HepG2 (cell line): Measurements from ENCODE around the gene ZNF714. TPM values are rescaled to one million over a fixed set of nuclear protein-coding genes. Genes with fewer than 3 reads are reported as not detected.

Source experiments
- ARID2 ChIP-seq: sonication (generic); formaldehyde crosslinking; IDR thresholded peaks from 2 replicates; pipeline ENCODE4 v1.8.1; 2022; ENCODE audit warnings: mild to moderate bottlenecking, missing genetic modification reagents, borderline replicate concordance
- ARID5B ChIP-seq: IDR thresholded peaks from 2 replicates; pipeline ENCODE4 v1.4.0; 2020; ENCODE audit warnings: mild to moderate bottlenecking, missing genetic modification reagents
- ARNT ChIP-seq: fragments of 450-650 bp; IDR thresholded peaks from 2 replicates; pipeline ENCODE4 v1.6.1; 2017
- ATF7 ChIP-seq, 2 experiments: fragments of 450-650 bp in 1 of 2; sonication (generic) in 1 of 2; formaldehyde crosslinking in 1 of 2; IDR thresholded peaks; 2 replicates each; pipeline versions ENCODE4 v1.4.0 to v1.6.1; 2016 to 2020; ENCODE audit warnings: antibody characterized with exemption in 1 of 2, mild to moderate bottlenecking in 1 of 2, missing genetic modification reagents in 1 of 2
- BRCA1 ChIP-seq: sonication (generic); formaldehyde crosslinking; IDR thresholded peaks from 2 replicates; pipeline ENCODE4 v1.4.0; 2020; ENCODE audit warnings: missing genetic modification reagents
- GATAD2A ChIP-seq: IDR thresholded peaks from 2 replicates; pipeline ENCODE4 v1.6.1; 2016
- KDM5B ChIP-seq: sonication (generic); formaldehyde crosslinking; IDR thresholded peaks from 2 replicates; pipeline ENCODE4 v1.4.0; 2020; ENCODE audit warnings: missing genetic modification reagents, mild to moderate bottlenecking, borderline replicate concordance
- MAF1 ChIP-seq: sonication (generic); formaldehyde crosslinking; IDR thresholded peaks from 2 replicates; pipeline ENCODE4 v1.5.0; 2020; ENCODE audit warnings: missing genetic modification reagents, borderline replicate concordance
- MAZ ChIP-seq, 2 experiments: sonication (generic) in 1 of 2; formaldehyde crosslinking in 1 of 2; IDR thresholded peaks; 2 replicates each; pipeline versions ENCODE4 v1.5.0 to v1.6.1; 2012 to 2020; ENCODE audit warnings: low read depth in 2 of 2, mild to moderate bottlenecking in 2 of 2, borderline replicate concordance in 1 of 2, improper control_type of control experiment in 1 of 2, low read length in 1 of 2, missing genetic modification reagents in 1 of 2, moderate library complexity in 1 of 2
- PPARG ChIP-seq: conservative IDR thresholded peaks from 2 replicates; pipeline ENCODE4 v1.6.1; 2016; ENCODE audit warnings: missing biosample characterization, missing genetic modification reagents
- RORA ChIP-seq: sonication (generic); formaldehyde crosslinking; IDR thresholded peaks from 2 replicates; pipeline ENCODE4 v1.5.0; 2020; ENCODE audit warnings: mild to moderate bottlenecking, missing genetic modification reagents, moderate library complexity
- TCF7L2 ChIP-seq: IDR thresholded peaks from 2 replicates; pipeline ENCODE4 v1.6.1; 2011; ENCODE audit warnings: mild to moderate bottlenecking, low read depth, low read length, moderate library complexity
- TEAD2 ChIP-seq: sonication (generic); formaldehyde crosslinking; IDR thresholded peaks from 2 replicates; pipeline ENCODE4 v1.9.0; 2021; ENCODE audit warnings: missing genetic modification reagents
- YEATS4 ChIP-seq: sonication (generic); formaldehyde crosslinking; IDR thresholded peaks from 2 replicates; pipeline ENCODE4 v1.4.0; 2020; ENCODE audit warnings: missing genetic modification reagents, borderline replicate concordance
- ZNF382 ChIP-seq: sonication (generic); formaldehyde crosslinking; IDR thresholded peaks from 2 replicates; pipeline ENCODE4 v1.5.0; 2020; ENCODE audit warnings: missing genetic modification reagents, mild to moderate bottlenecking, borderline replicate concordance
- ZNF550 ChIP-seq: sonication (generic); formaldehyde crosslinking; IDR thresholded peaks from 2 replicates; pipeline ENCODE4 v1.4.0; 2020; ENCODE audit warnings: mild to moderate bottlenecking, missing genetic modification reagents, borderline replicate concordance
- ZNF792 ChIP-seq: IDR thresholded peaks from 2 replicates; pipeline ENCODE4 v1.6.1; 2016
- polyA plus RNA-seq, 8 experiments: library from polyadenylated mRNA; depleted of rRNA in 3 of 8; stranded (reverse) in 7 of 8; unstranded in 1 of 8; fragments of >200 nt; fragmentation: Illumina TruSeq in 4 of 8; extraction: Trizol in 4 of 8; gene quantifications; 2 replicates each; pipeline versions ENCODE4 v1.2.1 to v1.2.3, GENCODE V29; 2011 to 2016; ENCODE audit warnings: low read depth in 4 of 8, missing spikeins in 1 of 8, mixed read lengths in 1 of 8; ENCODE audit not compliant: insufficient read depth in 1 of 8
- total RNA-seq, 5 experiments: library from RNA; depleted of rRNA; stranded (reverse); fragments of >200 nt; fragmentation: Illumina TruSeq; extraction: Trizol; gene quantifications; 2 replicates each; pipeline ENCODE4 v1.2.3, GENCODE V29; 2016; ENCODE audit warnings: low read depth in 1 of 5
- TF ChIP-seq, protein P1 (sequence below): sonication (generic); formaldehyde crosslinking; IDR thresholded peaks from 2 replicates; pipeline ENCODE4 v1.5.1; 2020; ENCODE audit warnings: missing genetic modification reagents, mild to moderate bottlenecking, borderline replicate concordance
- TF ChIP-seq, protein P2 (sequence below): sonication (generic); formaldehyde crosslinking; IDR thresholded peaks from 2 replicates; pipeline ENCODE4 v1.5.1; 2020; ENCODE audit warnings: missing genetic modification reagents, mild to moderate bottlenecking, borderline replicate concordance
- TF ChIP-seq, protein P3 (sequence below): IDR thresholded peaks from 2 replicates; pipeline ENCODE4 v1.6.1; 2018; ENCODE audit warnings: missing genetic modification reagents, mild to moderate bottlenecking, missing compliant biosample characterization
- TF ChIP-seq, protein P4 (sequence below): IDR thresholded peaks from 2 replicates; pipeline ENCODE4 v1.6.1; 2016; ENCODE audit warnings: mild to moderate bottlenecking

The ZNF714 gene
- total and polyA plus RNA-seq, 2 of the 13 experiments (the other 11 are each of a cell fraction or from before 2014, with no cell fraction given) = 6.7 to 27.8 TPM

DNA sequence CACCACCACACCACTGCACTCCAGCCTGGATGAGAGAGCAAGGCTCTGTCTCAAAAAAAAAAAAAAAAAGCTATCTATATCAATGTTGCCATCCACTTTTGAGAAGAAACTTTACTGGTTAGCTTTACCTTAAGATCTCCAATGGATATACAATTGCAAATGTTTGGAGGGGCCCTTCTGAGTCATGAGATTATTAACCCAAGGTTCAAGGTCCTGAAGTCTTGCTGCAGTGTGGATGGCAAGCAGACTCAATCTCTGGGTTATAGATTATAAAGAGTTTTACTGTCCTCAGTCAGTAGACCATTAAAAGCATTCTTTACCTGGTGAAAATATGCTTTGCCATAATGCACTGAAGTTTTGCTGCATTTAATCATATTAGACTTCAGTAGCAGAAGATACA lies 56.1 kb downstream of the ZNF714 start (continued):
- TF ChIP-seq, protein P1, sequence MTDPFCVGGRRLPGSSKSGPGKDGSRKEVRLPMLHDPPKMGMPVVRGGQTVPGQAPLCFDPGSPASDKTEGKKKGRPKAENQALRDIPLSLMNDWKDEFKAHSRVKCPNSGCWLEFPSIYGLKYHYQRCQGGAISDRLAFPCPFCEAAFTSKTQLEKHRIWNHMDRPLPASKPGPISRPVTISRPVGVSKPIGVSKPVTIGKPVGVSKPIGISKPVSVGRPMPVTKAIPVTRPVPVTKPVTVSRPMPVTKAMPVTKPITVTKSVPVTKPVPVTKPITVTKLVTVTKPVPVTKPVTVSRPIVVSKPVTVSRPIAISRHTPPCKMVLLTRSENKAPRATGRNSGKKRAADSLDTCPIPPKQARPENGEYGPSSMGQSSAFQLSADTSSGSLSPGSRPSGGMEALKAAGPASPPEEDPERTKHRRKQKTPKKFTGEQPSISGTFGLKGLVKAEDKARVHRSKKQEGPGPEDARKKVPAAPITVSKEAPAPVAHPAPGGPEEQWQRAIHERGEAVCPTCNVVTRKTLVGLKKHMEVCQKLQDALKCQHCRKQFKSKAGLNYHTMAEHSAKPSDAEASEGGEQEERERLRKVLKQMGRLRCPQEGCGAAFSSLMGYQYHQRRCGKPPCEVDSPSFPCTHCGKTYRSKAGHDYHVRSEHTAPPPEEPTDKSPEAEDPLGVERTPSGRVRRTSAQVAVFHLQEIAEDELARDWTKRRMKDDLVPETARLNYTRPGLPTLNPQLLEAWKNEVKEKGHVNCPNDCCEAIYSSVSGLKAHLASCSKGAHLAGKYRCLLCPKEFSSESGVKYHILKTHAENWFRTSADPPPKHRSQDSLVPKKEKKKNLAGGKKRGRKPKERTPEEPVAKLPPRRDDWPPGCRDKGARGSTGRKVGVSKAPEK (CRISPR knock-in tag) = no peak
- TF ChIP-seq ZNF382 = no peak
- no peak for TF ChIP-seq BRCA1 (CRISPR knock-in tag)
- TF ChIP-seq TEAD2 = no peak
- TF ChIP-seq GATAD2A (CRISPR knock-in tag) = peak; percentile 59; the same call in 1 of the 2 replicates
- TF ChIP-seq ARNT = no peak
- TF ChIP-seq ZNF550 (CRISPR knock-in tag) = no peak
- TF ChIP-seq ARID2 (CRISPR knock-in tag) = no peak
- TF ChIP-seq, protein P2, sequence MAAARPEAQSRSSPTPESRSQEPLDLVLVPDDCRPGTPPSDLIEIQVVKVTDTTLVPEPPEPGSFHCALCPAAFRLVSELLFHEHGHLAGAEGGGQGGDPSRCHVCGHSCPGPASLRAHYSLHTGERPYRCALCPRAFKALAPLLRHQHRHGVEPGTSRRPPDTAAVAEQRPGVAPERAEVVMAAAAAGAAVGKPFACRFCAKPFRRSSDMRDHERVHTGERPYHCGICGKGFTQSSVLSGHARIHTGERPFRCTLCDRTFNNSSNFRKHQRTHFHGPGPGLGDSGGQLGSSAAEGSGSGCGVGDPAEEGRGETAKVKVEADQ (CRISPR knock-in tag) = no peak
- TF ChIP-seq PPARG = peak; percentile 52; the same call in 1 of the 2 replicates
- no peak for TF ChIP-seq MAF1 (CRISPR knock-in tag)
- TF ChIP-seq, protein P3, sequence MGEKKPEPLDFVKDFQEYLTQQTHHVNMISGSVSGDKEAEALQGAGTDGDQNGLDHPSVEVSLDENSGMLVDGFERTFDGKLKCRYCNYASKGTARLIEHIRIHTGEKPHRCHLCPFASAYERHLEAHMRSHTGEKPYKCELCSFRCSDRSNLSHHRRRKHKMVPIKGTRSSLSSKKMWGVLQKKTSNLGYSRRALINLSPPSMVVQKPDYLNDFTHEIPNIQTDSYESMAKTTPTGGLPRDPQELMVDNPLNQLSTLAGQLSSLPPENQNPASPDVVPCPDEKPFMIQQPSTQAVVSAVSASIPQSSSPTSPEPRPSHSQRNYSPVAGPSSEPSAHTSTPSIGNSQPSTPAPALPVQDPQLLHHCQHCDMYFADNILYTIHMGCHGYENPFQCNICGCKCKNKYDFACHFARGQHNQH (CRISPR knock-in tag) = no peak
- TF ChIP-seq MAZ (IDR thresholded peaks at IDR 0.05; ENCODE audit: borderline replicate concordance, low read depth, low read length) = no peak
- no peak for TF ChIP-seq MAZ (CRISPR knock-in tag; IDR thresholded peaks at IDR 0.05; ENCODE audit: low read depth)
- no peak for TF ChIP-seq KDM5B (CRISPR knock-in tag)
- TF ChIP-seq, protein P4, sequence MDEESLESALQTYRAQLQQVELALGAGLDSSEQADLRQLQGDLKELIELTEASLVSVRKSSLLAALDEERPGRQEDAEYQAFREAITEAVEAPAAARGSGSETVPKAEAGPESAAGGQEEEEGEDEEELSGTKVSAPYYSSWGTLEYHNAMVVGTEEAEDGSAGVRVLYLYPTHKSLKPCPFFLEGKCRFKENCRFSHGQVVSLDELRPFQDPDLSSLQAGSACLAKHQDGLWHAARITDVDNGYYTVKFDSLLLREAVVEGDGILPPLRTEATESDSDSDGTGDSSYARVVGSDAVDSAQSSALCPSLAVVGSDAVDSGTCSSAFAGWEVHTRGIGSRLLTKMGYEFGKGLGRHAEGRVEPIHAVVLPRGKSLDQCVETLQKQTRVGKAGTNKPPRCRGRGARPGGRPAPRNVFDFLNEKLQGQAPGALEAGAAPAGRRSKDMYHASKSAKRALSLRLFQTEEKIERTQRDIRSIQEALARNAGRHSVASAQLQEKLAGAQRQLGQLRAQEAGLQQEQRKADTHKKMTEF = no peak
- no peak for TF ChIP-seq RORA (CRISPR knock-in tag)
- 0 out of 2 replicates have a peak, but pooled peaks have one; percentile 39 for TF ChIP-seq ARID5B (CRISPR knock-in tag)
- TF ChIP-seq YEATS4 (CRISPR knock-in tag) = no peak
- TF ChIP-seq TCF7L2 = no peak
- no peak for TF ChIP-seq ATF7 (IDR thresholded peaks at IDR 0.05)
- no peak for TF ChIP-seq ATF7 (CRISPR knock-in tag; IDR thresholded peaks at IDR 0.05)
- TF ChIP-seq ZNF792 (CRISPR knock-in tag) = no peak
